SK-MEL-5 (cell line): ENCODE measurements around the gene KCTD5. TPM values are rescaled to one million over a fixed set of nuclear protein-coding genes. Genes with fewer than 3 reads are reported as not detected.
"Not testable (repeated sequence)": the region's sequence is repeated elsewhere in the genome, so short reads cannot be mapped to it uniquely, and the experiment has no call there.

Experiments
- DNase-seq: peaks from one replicate; pipeline ENCODE4 v3.0.0-alpha.2; 2016; ENCODE audit warnings: low read depth, low spot score
- in situ Hi-C: cut with HindIII; loops from 2 replicates; pipeline ENCODE4 v1.10.0; 2016; ENCODE audit warnings: low sequenced_read_pairs, high pct_unique_total_duplicates, low pct_unique_long_range_greater_than_20kb
- total RNA-seq: library from RNA; depleted of rRNA; stranded (reverse); fragments of >200 nt; shearing (Covaris generic); gene quantifications from 2 replicates; pipeline ENCODE4 v1.2.3, GENCODE V29; 2014

Gene KCTD5
- total RNA-seq, 1 experiment from 2014 or later, result 23.4 TPM

- in situ Hi-C loops, DNase-seq: not testable (repeated sequence)
These were observed 12.7 kb upstream of the KCTD5 start for GRCh38 chr16:2669587-2669986.

- in situ Hi-C loops, result not testable (repeated sequence)
- peak; percentile 55 for DNase-seq
These were observed 12.3 kb upstream of the KCTD5 start for GRCh38 chr16:2670017-2670416.

GRCh38 chr16:2671193-2671592 is 11.1 kb upstream of the KCTD5 start:
- in situ Hi-C loops, result not testable (repeated sequence)
- peak; percentile 27 for DNase-seq

- no peak for DNase-seq
- in situ Hi-C loops, result no loop called here
These were observed 10.6 kb upstream of the KCTD5 start for GRCh38 chr16:2671741-2672140.

- in situ Hi-C loops, result no loop called here
- peak; percentile 93 for DNase-seq
These were observed 9.0 kb upstream of the KCTD5 start for GRCh38 chr16:2673066-2673999.

GRCh38 chr16:2675021-2675420 is 7.3 kb upstream of the KCTD5 start:
- in situ Hi-C loops, result no loop called here
- no peak for DNase-seq

GRCh38 chr16:2675714-2676113 is 6.6 kb upstream of the KCTD5 start:
- DNase-seq, result no peak
- in situ Hi-C loops, result no loop called here

- not testable (repeated sequence) for DNase-seq
These were observed 5.4 kb upstream of the KCTD5 start for GRCh38 chr16:2676937-2677336.

GRCh38 chr16:2678206-2678965 is 3.9 kb upstream of the KCTD5 start:
- in situ Hi-C loops, DNase-seq: not testable (repeated sequence)

More at GRCh38 chr16:2676937-2677336, 5.4 kb upstream of the KCTD5 start:
- in situ Hi-C loops, result not testable (repeated sequence)

- DNase-seq, in situ Hi-C loops: not testable (repeated sequence)
These were observed 2.4 kb upstream of the KCTD5 start for GRCh38 chr16:2679902-2680301.

GRCh38 chr16:2680360-2680759 is 2.0 kb upstream of the KCTD5 start:
- in situ Hi-C loops, DNase-seq: not testable (repeated sequence)

GRCh38 chr16:2683041-2683440 is 718 bp downstream of the KCTD5 start:
- in situ Hi-C loops, DNase-seq: not testable (repeated sequence)

- DNase-seq, in situ Hi-C loops: not testable (repeated sequence)
These were observed 3.8 kb downstream of the KCTD5 start for GRCh38 chr16:2686075-2686474.

- in situ Hi-C loops, result no loop called here
- no peak for DNase-seq
These were observed 4.7 kb downstream of the KCTD5 start for GRCh38 chr16:2686912-2687507.

GRCh38 chr16:2687531-2688308 is 5.4 kb downstream of the KCTD5 start:
- DNase-seq, result no peak
- in situ Hi-C loops, result no loop called here

- in situ Hi-C loops, result not testable (repeated sequence)
These were observed 7.1 kb downstream of the KCTD5 start for GRCh38 chr16:2689422-2689821.

More at GRCh38 chr16:2689422-2689821, 7.1 kb downstream of the KCTD5 start:
- not testable (repeated sequence) for DNase-seq
